GM12872 (cell line): Measurements from ENCODE around the gene SPI1.

Experiments
- TF ChIP-seq, protein P1 (sequence below): IDR thresholded peaks from 3 replicates; pipeline ENCODE4 v1.5.1; 2011; ENCODE audit warnings: low read depth, mild to moderate bottlenecking, low read length, moderate library complexity; ENCODE audit not compliant: insufficient read depth

The SPI1 gene

GRCh38 chr11:47409440-47410369 is 31.4 kb upstream of the SPI1 start:
- TF ChIP-seq, protein P1, sequence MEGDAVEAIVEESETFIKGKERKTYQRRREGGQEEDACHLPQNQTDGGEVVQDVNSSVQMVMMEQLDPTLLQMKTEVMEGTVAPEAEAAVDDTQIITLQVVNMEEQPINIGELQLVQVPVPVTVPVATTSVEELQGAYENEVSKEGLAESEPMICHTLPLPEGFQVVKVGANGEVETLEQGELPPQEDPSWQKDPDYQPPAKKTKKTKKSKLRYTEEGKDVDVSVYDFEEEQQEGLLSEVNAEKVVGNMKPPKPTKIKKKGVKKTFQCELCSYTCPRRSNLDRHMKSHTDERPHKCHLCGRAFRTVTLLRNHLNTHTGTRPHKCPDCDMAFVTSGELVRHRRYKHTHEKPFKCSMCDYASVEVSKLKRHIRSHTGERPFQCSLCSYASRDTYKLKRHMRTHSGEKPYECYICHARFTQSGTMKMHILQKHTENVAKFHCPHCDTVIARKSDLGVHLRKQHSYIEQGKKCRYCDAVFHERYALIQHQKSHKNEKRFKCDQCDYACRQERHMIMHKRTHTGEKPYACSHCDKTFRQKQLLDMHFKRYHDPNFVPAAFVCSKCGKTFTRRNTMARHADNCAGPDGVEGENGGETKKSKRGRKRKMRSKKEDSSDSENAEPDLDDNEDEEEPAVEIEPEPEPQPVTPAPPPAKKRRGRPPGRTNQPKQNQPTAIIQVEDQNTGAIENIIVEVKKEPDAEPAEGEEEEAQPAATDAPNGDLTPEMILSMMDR, result no peak

- TF ChIP-seq, protein P1, result no peak
These were observed 30.5 kb upstream of the SPI1 start for GRCh38 chr11:47408598-47409439.

- TF ChIP-seq, protein P1, result peak; percentile 76
These were observed 29.6 kb upstream of the SPI1 start, which contains the start of gene SLC39A13 for GRCh38 chr11:47407746-47408590. Gene SLC39A13, plus strand, starts transcription at chr11:47408590. Its CDS starts 1,505 bp downstream, at chr11:47410095.

DNA sequence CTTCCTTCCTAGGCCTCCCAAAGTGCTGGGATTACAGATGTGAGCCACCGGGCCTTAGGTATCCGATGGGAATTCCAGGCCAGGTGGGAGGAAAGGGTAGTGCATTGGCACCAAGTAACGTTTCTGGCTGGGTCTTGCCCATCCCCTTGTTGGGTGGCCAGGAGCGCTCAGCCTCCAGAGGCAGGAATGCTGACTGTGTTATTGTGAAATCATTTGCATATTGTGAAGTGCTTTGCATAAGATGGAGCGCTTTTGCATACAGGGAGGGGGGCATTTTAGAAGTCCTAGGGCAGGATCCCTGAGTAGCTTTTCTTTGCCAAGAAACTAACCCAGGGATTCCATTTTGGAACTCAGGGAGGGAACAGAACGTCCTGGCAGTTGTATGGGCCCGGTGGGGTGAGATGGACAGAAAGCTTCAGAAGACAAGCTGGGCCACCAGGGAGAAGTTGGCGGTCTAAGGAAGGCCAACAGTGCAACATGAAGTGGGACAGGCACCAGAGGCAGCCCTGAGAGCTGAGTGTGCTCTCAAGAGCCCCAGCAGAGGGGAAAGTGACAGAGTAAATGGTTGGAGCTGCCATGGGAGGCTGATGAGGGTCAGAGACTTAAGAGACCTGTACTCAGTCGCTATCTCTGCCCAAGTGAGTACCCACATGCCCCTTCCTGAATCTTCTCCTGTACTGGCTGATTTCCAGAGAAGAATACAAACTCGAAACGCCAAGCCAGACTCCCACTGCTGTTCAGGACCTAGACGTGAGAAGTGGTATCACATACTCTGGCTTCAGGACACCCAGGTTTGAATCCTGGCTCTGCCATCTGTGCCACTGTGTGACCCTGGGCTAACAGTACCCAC is 28.8 kb upstream of the SPI1 start:
- TF ChIP-seq, protein P1, result no peak

DNA sequence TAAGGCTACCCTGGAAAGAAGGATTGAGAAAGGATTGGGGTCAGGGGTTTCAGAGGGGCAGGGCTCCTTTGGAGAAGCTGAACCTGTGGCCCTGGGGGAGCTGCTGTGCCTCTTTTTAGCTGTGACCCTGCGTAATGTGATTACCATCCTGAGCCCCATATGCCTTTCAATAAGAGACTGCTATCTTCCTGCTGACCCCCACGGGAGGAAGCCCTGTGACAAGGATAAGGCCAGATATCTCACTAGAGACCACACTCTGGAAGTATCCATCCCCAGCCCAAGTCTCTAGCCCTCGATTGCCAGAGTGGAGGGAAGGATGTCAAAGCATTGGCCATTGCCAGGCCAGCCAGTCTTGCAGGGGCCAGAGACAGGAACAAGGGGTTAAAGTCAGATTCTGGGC is 25.2 kb upstream of the SPI1 start:
- TF ChIP-seq, protein P1, result no peak

GRCh38 chr11:47403135-47403534 is 24.8 kb upstream of the SPI1 start:
- TF ChIP-seq, protein P1, result no peak
